ENCODE data around the gene C12orf43.

C12orf43 gene

DNA sequence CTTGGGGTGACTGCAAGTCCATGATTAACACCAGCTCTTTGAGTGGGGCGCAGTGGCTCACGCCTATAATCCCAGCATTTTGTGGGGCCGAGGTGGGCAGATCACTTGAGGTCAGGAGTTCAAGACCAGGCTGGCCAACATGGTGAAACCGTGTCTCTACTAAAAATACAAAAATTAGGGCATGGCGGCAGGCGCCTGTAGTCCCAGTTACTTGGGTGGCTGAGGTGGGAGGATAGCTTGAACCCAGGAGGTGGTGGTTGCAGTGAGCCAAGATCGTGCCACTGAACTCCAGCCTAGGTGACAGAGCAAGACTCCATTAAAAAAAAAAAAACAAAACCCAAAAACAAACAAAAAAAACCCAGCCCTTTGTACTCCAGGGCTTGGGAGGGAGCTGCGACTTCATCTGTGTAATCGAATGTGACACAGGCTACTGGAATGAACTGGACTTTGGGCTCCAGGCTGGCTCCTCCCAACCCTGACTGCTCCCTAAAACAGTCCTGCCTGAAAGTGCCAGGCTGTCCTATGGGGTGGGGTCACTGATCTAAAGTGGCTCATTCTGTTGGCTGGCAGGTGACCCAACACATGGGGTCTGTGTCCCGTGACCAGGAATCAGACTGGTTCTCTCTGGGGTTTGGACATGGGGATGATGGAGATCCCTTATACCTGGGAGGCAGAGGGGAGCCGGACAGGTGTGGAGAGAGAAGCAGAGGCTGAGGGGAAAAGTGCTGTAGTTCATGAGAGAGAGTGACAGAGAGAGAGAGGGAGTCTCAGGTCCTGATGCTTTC is 9.3 kb upstream of the C12orf43 start:
- Histone ChIP-seq H3K27ac (peak overlapping the region; percentile 87), H3K9me3 (no peaks in the 10 kb centered on the region), H3K4me3 (ENCODE audit: low read depth in 1 of 2, low read length in 1 of 2) (no peak overlapping the region), H3K27me3 (no peaks in the 10 kb centered on the region), H3K4me1 (ENCODE audit: control insufficient read depth in 1 of 2, insufficient read depth in 1 of 2, low read depth in 1 of 2, low read length in 1 of 2) (peaks cover 35 to 38% of the 10 kb centered on the region in 2 experiments), H3K36me3 (peaks cover 4% of the 10 kb centered on the region)
- TF ChIP-seq, protein P1, sequence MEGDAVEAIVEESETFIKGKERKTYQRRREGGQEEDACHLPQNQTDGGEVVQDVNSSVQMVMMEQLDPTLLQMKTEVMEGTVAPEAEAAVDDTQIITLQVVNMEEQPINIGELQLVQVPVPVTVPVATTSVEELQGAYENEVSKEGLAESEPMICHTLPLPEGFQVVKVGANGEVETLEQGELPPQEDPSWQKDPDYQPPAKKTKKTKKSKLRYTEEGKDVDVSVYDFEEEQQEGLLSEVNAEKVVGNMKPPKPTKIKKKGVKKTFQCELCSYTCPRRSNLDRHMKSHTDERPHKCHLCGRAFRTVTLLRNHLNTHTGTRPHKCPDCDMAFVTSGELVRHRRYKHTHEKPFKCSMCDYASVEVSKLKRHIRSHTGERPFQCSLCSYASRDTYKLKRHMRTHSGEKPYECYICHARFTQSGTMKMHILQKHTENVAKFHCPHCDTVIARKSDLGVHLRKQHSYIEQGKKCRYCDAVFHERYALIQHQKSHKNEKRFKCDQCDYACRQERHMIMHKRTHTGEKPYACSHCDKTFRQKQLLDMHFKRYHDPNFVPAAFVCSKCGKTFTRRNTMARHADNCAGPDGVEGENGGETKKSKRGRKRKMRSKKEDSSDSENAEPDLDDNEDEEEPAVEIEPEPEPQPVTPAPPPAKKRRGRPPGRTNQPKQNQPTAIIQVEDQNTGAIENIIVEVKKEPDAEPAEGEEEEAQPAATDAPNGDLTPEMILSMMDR (IDR thresholded peaks at IDR 0.05): no peak

DNA sequence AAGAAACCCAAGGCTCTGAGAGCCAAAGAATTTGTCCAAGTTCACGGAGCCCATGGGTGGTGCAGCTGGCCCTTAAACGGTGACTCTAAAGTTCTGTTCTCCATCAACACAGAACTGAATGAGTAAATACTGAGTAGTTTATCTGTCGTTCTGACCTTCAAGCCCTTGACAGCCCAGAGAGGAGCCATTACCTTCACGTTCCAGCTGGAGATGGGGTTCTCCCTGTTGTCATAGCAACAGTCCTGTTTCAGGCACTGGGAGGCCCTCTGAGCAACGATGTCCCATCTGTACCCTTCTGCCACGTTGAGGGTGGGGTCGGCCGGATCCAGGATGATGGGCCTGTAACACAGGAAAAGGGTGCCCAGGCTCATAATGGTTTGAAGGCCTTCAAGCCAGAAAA is 7.5 kb upstream of the C12orf43 start:
- peaks cover 9% of the 10 kb centered on the region for H3K36me3 ChIP-seq
- H3K27me3 ChIP-seq: no peaks in the 10 kb centered on the region
- H3K4me1 ChIP-seq (ENCODE audit: control insufficient read depth in 1 of 2, insufficient read depth in 1 of 2, low read depth in 1 of 2, low read length in 1 of 2): peaks cover 39 to 43% of the 10 kb centered on the region in 2 experiments
- peak overlapping the region; percentile 87 for H3K27ac ChIP-seq
- no peak overlapping the region for H3K4me3 ChIP-seq (ENCODE audit: low read depth in 1 of 2, low read length in 1 of 2)
- TF ChIP-seq, protein P1 (IDR thresholded peaks at IDR 0.05): no peak
- H3K9me3 ChIP-seq: no peaks in the 10 kb centered on the region

DNA sequence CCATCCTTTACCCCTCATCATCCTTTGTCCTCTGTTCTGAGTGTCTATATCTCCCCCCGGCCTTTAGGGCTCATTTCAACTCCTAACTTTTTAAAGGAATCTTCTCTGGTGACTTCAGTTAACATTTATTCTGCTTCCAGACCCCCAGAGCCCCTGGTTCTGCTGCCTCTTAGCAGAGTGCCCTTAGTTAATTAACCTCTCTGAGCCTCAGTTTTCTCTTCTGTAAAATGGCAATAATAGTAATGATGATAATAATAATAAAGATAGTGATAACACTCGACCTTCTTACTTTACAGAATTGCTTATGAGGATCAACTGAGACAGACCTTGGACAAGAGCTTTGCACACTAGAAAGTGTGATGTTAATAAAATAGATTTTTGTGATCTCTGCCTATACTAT is 6.4 kb upstream of the C12orf43 start:
- TF ChIP-seq, protein P1 (IDR thresholded peaks at IDR 0.05): no peak
- H3K36me3 ChIP-seq: peaks cover 9% of the 10 kb centered on the region
- H3K4me1 ChIP-seq (ENCODE audit: control insufficient read depth in 1 of 2, insufficient read depth in 1 of 2, low read depth in 1 of 2, low read length in 1 of 2): peaks cover 48 to 53% of the 10 kb centered on the region in 2 experiments
- H3K27me3 ChIP-seq: no peaks in the 10 kb centered on the region
- no peak overlapping the region for H3K4me3 ChIP-seq (ENCODE audit: low read depth in 1 of 2, low read length in 1 of 2)
- H3K27ac ChIP-seq: no peak overlapping the region
- H3K9me3 ChIP-seq: no peaks in the 10 kb centered on the region

DNA sequence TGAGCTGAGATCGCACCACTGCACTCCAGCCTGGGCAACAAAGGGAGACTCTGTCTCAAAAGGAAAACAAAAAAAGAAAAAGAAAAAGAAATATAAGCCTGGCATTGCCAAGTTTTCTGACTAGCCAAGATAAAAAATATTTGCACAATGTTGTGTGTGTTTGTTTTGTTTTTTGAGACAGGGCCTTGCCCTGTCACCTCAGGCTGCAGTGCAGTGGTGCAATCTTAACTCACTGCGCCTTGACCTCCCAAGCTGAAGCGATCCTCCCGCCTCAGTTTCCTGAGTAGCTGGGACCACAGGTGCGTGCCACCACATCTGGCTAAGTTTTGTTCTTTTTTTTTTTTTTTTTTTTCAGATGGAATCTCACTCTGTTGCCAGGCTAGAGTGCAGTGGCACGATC is 5.5 kb upstream of the C12orf43 start:
- TF ChIP-seq, protein P1 (IDR thresholded peaks at IDR 0.05): no peak
- no peaks in the 10 kb centered on the region for H3K27me3 ChIP-seq
- no peak overlapping the region for H3K27ac ChIP-seq
- H3K9me3 ChIP-seq: no peaks in the 10 kb centered on the region
- no peak overlapping the region for H3K4me3 ChIP-seq (ENCODE audit: low read depth in 1 of 2, low read length in 1 of 2)
- H3K4me1 ChIP-seq (ENCODE audit: control insufficient read depth in 1 of 2, insufficient read depth in 1 of 2, low read depth in 1 of 2, low read length in 1 of 2): peaks cover 50 to 51% of the 10 kb centered on the region in 2 experiments
- H3K36me3 ChIP-seq: peaks cover 9% of the 10 kb centered on the region

DNA sequence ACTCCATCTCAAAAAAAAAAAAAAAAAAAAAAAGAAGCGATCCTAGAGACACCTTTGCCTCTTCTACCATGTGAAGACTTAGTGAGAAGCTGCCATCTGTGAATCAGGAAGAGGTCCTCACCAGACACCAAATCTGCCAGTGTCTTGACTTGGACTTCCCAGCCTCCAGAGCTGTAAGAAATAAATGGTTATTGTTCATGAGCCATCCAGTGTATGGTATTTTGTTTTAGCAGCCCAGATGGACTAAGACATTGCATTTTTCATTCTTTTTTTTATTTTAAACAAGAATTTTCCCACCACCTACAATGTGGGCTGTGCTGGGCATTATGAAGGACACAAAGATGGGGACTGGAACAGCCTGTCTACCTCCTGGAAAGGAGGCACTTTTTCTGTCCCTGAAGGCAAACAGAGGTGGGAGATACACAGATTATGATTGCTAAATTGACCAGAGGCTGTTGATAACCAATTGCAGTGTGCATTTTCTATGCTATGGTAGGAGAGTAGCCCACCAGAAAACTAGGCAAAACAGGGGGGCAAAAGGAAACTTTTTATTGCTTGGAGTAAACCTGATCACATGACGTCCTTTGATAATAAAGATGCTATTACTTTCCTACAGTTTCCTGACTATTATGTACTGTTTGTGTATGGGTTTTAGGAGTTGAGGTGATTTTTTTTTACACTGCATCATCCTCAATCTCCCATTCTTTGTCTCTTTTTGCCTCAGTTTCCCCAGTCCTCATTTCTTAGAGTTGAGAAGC is 2.8 kb upstream of the C12orf43 start:
- H3K9me3 ChIP-seq: no peaks in the 10 kb centered on the region
- TF ChIP-seq, protein P1 (IDR thresholded peaks at IDR 0.05): no peak
- H3K27ac ChIP-seq: peak overlapping the region; percentile 81
- peaks cover 33 to 36% of the 10 kb centered on the region in 2 experiments for H3K4me1 ChIP-seq (ENCODE audit: control insufficient read depth in 1 of 2, insufficient read depth in 1 of 2, low read depth in 1 of 2, low read length in 1 of 2)
- H3K27me3 ChIP-seq: no peaks in the 10 kb centered on the region
- H3K4me3 ChIP-seq (ENCODE audit: low read depth in 1 of 2, low read length in 1 of 2): no peak overlapping the region
- peaks cover 9% of the 10 kb centered on the region for H3K36me3 ChIP-seq
